Chondrocyte (in vitro differentiated cells): Measurements from ENCODE around the gene SREK1. TPM values are rescaled to one million over a fixed set of nuclear protein-coding genes. Genes with fewer than 3 reads are reported as not detected.

Source experiments
- DNase-seq: peaks from one replicate; pipeline ENCODE4 v3.0.0; 2021; ENCODE audit warnings: mixed read lengths, low spot score
- H3K27ac Mint-ChIP-seq: one replicate; pipeline ENCODE4 v1.8.0; 2021; ENCODE audit warnings: mild to moderate bottlenecking, moderate library complexity, mixed read lengths; ENCODE audit not compliant: unreplicated experiment
- H3K27me3 Mint-ChIP-seq: 2 replicates; pipeline ENCODE4 v1.8.0; 2021; ENCODE audit warnings: low read depth, mixed read lengths
- H3K36me3 Mint-ChIP-seq: 2 replicates; pipeline ENCODE4 v1.8.0; 2021; ENCODE audit warnings: low read depth, mixed read lengths
- H3K4me1 Mint-ChIP-seq: 2 replicates; pipeline ENCODE4 v1.8.0; 2021; ENCODE audit warnings: low read depth, mild to moderate bottlenecking, mixed read lengths
- H3K4me3 Mint-ChIP-seq: one replicate; pipeline ENCODE4 v1.8.0; 2021; ENCODE audit warnings: mild to moderate bottlenecking, moderate library complexity, mixed read lengths; ENCODE audit not compliant: unreplicated experiment
- H3K9me3 Mint-ChIP-seq: 2 replicates; pipeline ENCODE4 v1.8.0; 2021; ENCODE audit warnings: low read depth, mixed read lengths
- CTCF ChIP-seq: fragments of 200-600 bp; sonication (generic); IDR thresholded peaks from 2 replicates; pipeline ENCODE4 v1.5.0; 2021; ENCODE audit warnings: antibody characterized with exemption, mild to moderate bottlenecking, moderate library complexity
- long read RNA-seq: library from polyadenylated mRNA; stranded (forward); transcript quantifications from one replicate; pipeline ENCODE4 v2.0.0, GENCODE V29; 2021
- total RNA-seq: library from RNA; stranded (reverse); gene quantifications from 3 replicates; pipeline ENCODE4 v1.2.1, GENCODE V29; 2021

Gene SREK1
- total RNA-seq: 49.1 to 68.2 TPM (median 51.0 TPM) in 3 replicates
- long read RNA-seq, full-length matches to known transcripts: 22 of 38 reads
- long read RNA-seq, partial matches to known transcripts: 2 of 38 reads
- long read RNA-seq, other reads (novel, unspliced or antisense): 14 of 38 reads

DNA sequence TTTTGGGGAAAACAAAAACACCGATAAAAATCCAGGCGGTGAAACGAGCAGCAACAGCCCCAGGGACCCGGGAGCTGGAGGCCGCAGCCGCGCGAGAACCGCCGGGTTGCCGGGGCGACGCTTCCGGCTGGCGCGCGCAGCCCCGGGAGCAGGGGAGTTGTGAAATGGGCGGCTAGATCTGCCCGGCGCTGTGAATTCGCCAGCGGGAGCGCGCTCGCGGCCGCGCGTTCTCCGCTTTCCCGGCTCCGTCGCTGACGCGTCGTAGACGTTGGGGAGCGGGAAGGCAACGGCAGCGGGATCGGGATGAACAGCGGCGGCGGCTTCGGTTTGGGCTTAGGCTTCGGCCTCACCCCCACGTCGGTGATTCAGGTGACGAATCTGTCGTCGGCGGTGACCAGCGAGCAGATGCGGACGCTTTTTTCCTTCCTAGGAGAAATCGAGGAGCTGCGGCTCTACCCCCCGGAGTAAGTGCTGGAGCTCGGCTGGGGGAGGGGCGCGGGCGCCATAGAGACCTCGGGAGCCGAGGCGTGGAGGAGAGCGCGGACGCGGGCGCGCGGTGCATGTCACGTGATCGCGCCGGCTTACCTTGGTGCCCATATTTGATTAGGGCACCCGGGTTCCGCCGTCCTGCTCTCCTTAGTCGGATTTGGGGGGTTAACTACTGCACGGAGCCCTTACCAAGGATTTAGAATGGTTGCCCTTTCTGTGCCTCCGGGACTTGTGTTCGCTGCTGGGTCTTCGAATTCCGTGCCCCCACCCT, at the start of gene SREK1:
TSS of gene SREK1 (plus strand) at position 227 of the 760 bp plus-strand sequence. CDS start at position 304, 77 bp downstream.
- Mint-ChIP-seq H3K36me3 (no peaks in the 10 kb centered on the region), H3K27ac (peak within 1 kb of the TSS; percentile 100)

GRCh38 chr5:66100851-66101250, 43.2 kb upstream of the SREK1 start:
- H3K36me3 Mint-ChIP-seq: peaks cover 61% of the 10 kb centered on the region
- peaks cover 51% of the 10 kb centered on the region for H3K9me3 Mint-ChIP-seq
- no peak for TF ChIP-seq CTCF
- no peaks in the 10 kb centered on the region for H3K4me1 Mint-ChIP-seq
- H3K27me3 Mint-ChIP-seq: no peaks in the 10 kb centered on the region
- no peak for DNase-seq
- H3K4me3 Mint-ChIP-seq: no peak overlapping the region
- no peak overlapping the region for H3K27ac Mint-ChIP-seq

More for the DNA sequence above, at the start of gene SREK1:
- Mint-ChIP-seq H3K9me3 (no peaks in the 10 kb centered on the region), H3K4me1 (peaks cover 32% of the 10 kb centered on the region), H3K4me3 (peak within 1 kb of the TSS; percentile 97), H3K27me3 (no peaks in the 10 kb centered on the region)
- no peak for TF ChIP-seq CTCF
- peak; percentile 97 for DNase-seq

GRCh38 chr5:66113160-66113559, 30.9 kb upstream of the SREK1 start:
- Mint-ChIP-seq H3K4me1 (no peaks in the 10 kb centered on the region), H3K9me3 (peaks cover 51% of the 10 kb centered on the region)
- no peak for DNase-seq

DNA sequence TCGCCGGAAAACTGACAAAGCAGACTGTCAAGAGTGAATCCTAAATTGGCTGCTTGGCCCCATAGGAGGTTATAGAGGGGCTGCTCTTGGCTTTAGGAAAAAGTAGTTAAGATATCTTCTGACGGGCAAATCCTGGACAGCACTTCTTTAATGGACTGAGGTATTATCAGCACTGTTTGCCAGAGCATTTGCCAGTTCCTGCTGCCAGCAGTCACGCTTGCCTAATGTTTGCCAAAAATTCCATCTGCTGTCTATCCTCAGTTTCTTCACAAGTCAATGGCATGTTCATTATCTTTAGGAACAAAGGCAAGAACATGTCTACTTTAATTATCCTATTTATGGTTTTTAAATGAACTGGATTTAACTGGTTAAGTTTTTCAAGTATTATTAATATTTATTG, 25.8 kb upstream of the SREK1 start:
- no peaks in the 10 kb centered on the region for H3K27me3 Mint-ChIP-seq
- H3K36me3 Mint-ChIP-seq: peaks cover 3% of the 10 kb centered on the region
- H3K4me3 Mint-ChIP-seq: no peak overlapping the region
- H3K9me3 Mint-ChIP-seq: peaks cover 20% of the 10 kb centered on the region
- no peak for TF ChIP-seq CTCF
- no peaks in the 10 kb centered on the region for H3K4me1 Mint-ChIP-seq
- no peak overlapping the region for H3K27ac Mint-ChIP-seq
- DNase-seq: no peak

More at GRCh38 chr5:66113160-66113559, 30.9 kb upstream of the SREK1 start:
- H3K4me3 Mint-ChIP-seq: no peak overlapping the region
- no peak overlapping the region for H3K27ac Mint-ChIP-seq
- H3K27me3 Mint-ChIP-seq: no peaks in the 10 kb centered on the region
- no peak for TF ChIP-seq CTCF
- H3K36me3 Mint-ChIP-seq: peaks cover 17% of the 10 kb centered on the region

DNA sequence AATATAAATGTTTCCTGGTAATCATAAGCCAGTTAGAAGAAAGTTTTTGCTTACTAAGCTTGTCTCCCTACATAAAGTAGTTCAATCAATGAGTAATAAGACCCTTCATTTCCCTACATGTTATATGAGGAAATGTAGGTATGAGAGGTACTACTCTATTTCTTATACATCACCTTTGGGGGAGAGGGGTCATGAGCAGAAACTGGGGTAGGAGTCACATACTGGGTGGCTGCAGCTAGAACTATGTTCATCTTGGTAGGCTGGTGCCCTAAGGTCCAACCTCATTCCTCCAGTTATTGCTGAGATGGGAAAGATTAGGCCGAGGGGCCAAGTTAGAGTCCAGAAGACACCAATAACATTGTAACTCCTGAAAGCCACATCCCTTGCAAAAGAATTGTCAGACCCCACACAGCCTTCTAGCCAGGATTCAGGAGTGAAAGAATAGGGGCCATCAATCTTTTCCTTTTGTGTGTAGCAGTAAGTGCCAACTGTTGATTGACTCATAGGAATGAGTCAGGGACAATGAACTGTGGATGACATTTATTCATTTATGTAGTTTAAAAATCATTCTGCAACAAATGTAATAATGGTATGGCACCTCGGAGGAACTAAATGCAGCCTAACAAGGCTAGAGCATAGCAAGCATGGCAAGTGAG, 21.6 kb upstream of the SREK1 start:
- Mint-ChIP-seq H3K4me3 (no peak overlapping the region), H3K27ac (no peak overlapping the region)
- DNase-seq: no peak

More for the DNA sequence above, 21.6 kb upstream of the SREK1 start:
- peaks cover 6% of the 10 kb centered on the region for H3K9me3 Mint-ChIP-seq
- H3K27me3 Mint-ChIP-seq: no peaks in the 10 kb centered on the region
- TF ChIP-seq CTCF: no peak
- H3K4me1 Mint-ChIP-seq: no peaks in the 10 kb centered on the region
- H3K36me3 Mint-ChIP-seq: peaks cover 3% of the 10 kb centered on the region
